CD14-positive monocyte (primary cell): ENCODE measurements around the gene ZGLP1. TPM values are rescaled to one million over a fixed set of nuclear protein-coding genes. Genes with fewer than 3 reads are reported as not detected.

Source experiments
- DNase-seq, 3 donors: peaks; one replicate each; pipeline ENCODE4 v3.0.0-alpha.2; 2011 to 2022
- H2AFZ ChIP-seq: 2 replicates; pipeline ENCODE4 v1.6.0; 2012; ENCODE audit warnings: mild to moderate bottlenecking, low read depth, low read length, inconsistent platforms; ENCODE audit not compliant: insufficient read depth, poor library complexity, severe bottlenecking
- H3K27ac ChIP-seq, 2 donors: 1 replicate in 1 of 2; 2 replicates in 1 of 2; pipeline ENCODE4 v1.5.1; 2012 to 2013; ENCODE audit warnings: low read length in 2 of 2, control low read depth in 1 of 2, inconsistent platforms in 1 of 2, low read depth in 1 of 2, mild to moderate bottlenecking in 1 of 2
- H3K27me3 ChIP-seq, 2 donors: one replicate each; pipeline versions ENCODE4 v1.6.0 to v1.6.1; 2011 to 2013; ENCODE audit warnings: low read length in 2 of 2; ENCODE audit not compliant: control insufficient read depth in 2 of 2, insufficient read depth in 2 of 2
- H3K36me3 ChIP-seq, 2 donors: replicated peaks in 1 of 2; 1 replicate in 1 of 2; 2 replicates in 1 of 2; pipeline versions ENCODE4 v1.5.1 to v1.6.1; 2012 to 2013; ENCODE audit warnings: low read length in 2 of 2, control low read depth in 1 of 2, inconsistent platforms in 1 of 2, mild to moderate bottlenecking in 1 of 2; ENCODE audit not compliant: insufficient read depth in 2 of 2, control insufficient read depth in 1 of 2
- H3K4me1 ChIP-seq, 2 donors: 1 replicate in 1 of 2; 2 replicates in 1 of 2; pipeline versions ENCODE4 v1.5.1 to v1.6.1; 2012 to 2013; ENCODE audit warnings: low read length in 2 of 2, control low read depth in 1 of 2, inconsistent platforms in 1 of 2, mild to moderate bottlenecking in 1 of 2, moderate library complexity in 1 of 2; ENCODE audit not compliant: insufficient read depth in 2 of 2, control insufficient read depth in 1 of 2
- H3K4me2 ChIP-seq: replicated peaks from 2 replicates; pipeline ENCODE3; 2012; ENCODE audit warnings: low read length, moderate library complexity, mild to moderate bottlenecking; ENCODE audit not compliant: poor library complexity, severe bottlenecking; ENCODE audit errors: extremely low read depth
- H3K4me3 ChIP-seq, 3 experiments: fragments of 200-600 bp in 1 of 3; sonication (generic) in 1 of 3; replicated peaks in 1 of 3; 1 replicate in 2 of 3; 2 replicates in 1 of 3; pipeline ENCODE4 v1.5.1; 2011 to 2013; ENCODE audit warnings: low read length in 3 of 3, mild to moderate bottlenecking in 3 of 3, control low read depth in 2 of 3, low read depth in 2 of 3, inconsistent platforms in 1 of 3, moderate library complexity in 1 of 3
- H3K79me2 ChIP-seq: 2 replicates; pipeline ENCODE4 v1.6.0; 2012; ENCODE audit warnings: mild to moderate bottlenecking, control low read depth, inconsistent platforms, low read length, moderate library complexity; ENCODE audit not compliant: insufficient read depth
- H3K9ac ChIP-seq: 2 replicates; pipeline ENCODE4 v1.6.0; 2017; ENCODE audit warnings: low read length, mild to moderate bottlenecking; ENCODE audit not compliant: insufficient read depth, poor library complexity, severe bottlenecking
- H3K9me3 ChIP-seq, 2 donors: replicated peaks in 1 of 2; 1 replicate in 1 of 2; 2 replicates in 1 of 2; pipeline versions ENCODE4 v1.5.1 to v1.6.1; 2012 to 2013; ENCODE audit warnings: low read length in 2 of 2, control low read depth in 1 of 2; ENCODE audit not compliant: control insufficient read depth in 1 of 2, insufficient read depth in 1 of 2
- H4K20me1 ChIP-seq: 2 replicates; pipeline ENCODE4 v1.6.0; 2012; ENCODE audit warnings: mild to moderate bottlenecking, low read length, control low read depth, moderate library complexity; ENCODE audit not compliant: insufficient read depth
- H3K27ac Mint-ChIP-seq, 7 donors: one replicate each; pipeline ENCODE4 v1.8.0; 2020; ENCODE audit warnings: mild to moderate bottlenecking in 7 of 7, mixed read lengths in 7 of 7, moderate library complexity in 6 of 7, inconsistent platforms in 2 of 7
- H3K27me3 Mint-ChIP-seq, 3 donors: one replicate each; pipeline ENCODE4 v1.8.0; 2021 to 2022; ENCODE audit warnings: low read depth in 3 of 3, mild to moderate bottlenecking in 3 of 3, mixed read lengths in 3 of 3, moderate library complexity in 3 of 3, inconsistent platforms in 1 of 3
- H3K36me3 Mint-ChIP-seq, 2 donors: one replicate each; pipeline ENCODE4 v1.8.0; 2020; ENCODE audit warnings: mixed read lengths in 2 of 2, inconsistent platforms in 1 of 2, mild to moderate bottlenecking in 1 of 2
- H3K4me1 Mint-ChIP-seq: one replicate; pipeline ENCODE4 v1.8.0; 2020; ENCODE audit warnings: mild to moderate bottlenecking, mixed read lengths
- H3K4me3 Mint-ChIP-seq, 2 donors: one replicate each; pipeline ENCODE4 v1.8.0; 2020; ENCODE audit warnings: mild to moderate bottlenecking in 2 of 2, mixed read lengths in 2 of 2, moderate library complexity in 1 of 2
- H3K9me3 Mint-ChIP-seq, 7 donors: one replicate each; pipeline ENCODE4 v1.8.0; 2020 to 2022; ENCODE audit warnings: mixed read lengths in 7 of 7, mild to moderate bottlenecking in 6 of 7, moderate library complexity in 6 of 7, inconsistent platforms in 2 of 7
- WGBS: methylation state at CpG from one replicate; pipeline ENCODE4 v1.1.5; 2013; ENCODE audit warnings: missing lambda C conversion rate; ENCODE audit not compliant: insufficient coverage; 5-methylcytosine and 5-hydroxymethylcytosine counted together
- intact Hi-C, 2 donors: fragments of 100-400 bp; cut with micrococcal nuclease; formaldehyde crosslinking; loops; one replicate each; pipeline versions ENCODE4 v1.15.0 to v1.15.1; 2023
- polyA minus RNA-seq: library from RNA; depleted of rRNA, polyadenylated mRNA; stranded (reverse); fragments of >200 nt; gene quantifications from 2 replicates; pipeline ENCODE4 v1.2.3, GENCODE V29; 2012
- polyA plus RNA-seq, 3 donors: library from polyadenylated mRNA; depleted of rRNA in 1 of 3; unstranded in 2 of 3; stranded (reverse) in 1 of 3; fragments of 300-500 nt in 2 of 3; fragments of >200 nt in 1 of 3; fragmentation: Illumina TruSeq in 2 of 3; gene quantifications; 1 replicate in 2 of 3; 2 replicates in 1 of 3; pipeline ENCODE4 v1.2.3, GENCODE V29; 2012 to 2021
- total RNA-seq, 12 experiments: library from RNA in 1 of 12; stranded (reverse) in 1 of 12; fragments of 120-200 nt in 1 of 12; gene quantifications; one replicate each; pipeline ENCODE4 v1.2.4 and lab custom pipeline; 2013 to 2026; ENCODE audit warnings: mixed read lengths in 6 of 12, inconsistent platforms in 1 of 12
- TF ChIP-seq, protein P1 (sequence below): fragments of 200-600 bp; IDR thresholded peaks from one replicate; pipeline ENCODE4 v1.8.0; 2022; ENCODE audit warnings: antibody characterized with exemption, mild to moderate bottlenecking

The ZGLP1 gene
- total RNA-seq (2013), result 9.6 TPM
- polyA plus RNA-seq (10 to 100 TPM in 1 of 3 donors, 1 to 10 TPM in 2; 3.5 to 11.7 (median 9.4) TPM), polyA minus RNA-seq (0.42 and 2.7 TPM in 2 replicates), total RNA-seq (lab: John Stamatoyannopoulos, UW) (0 to 2.3 (median 0.85) reads per million in 11 experiments)

GRCh38 chr19:10309423-10309822, at the start of gene ZGLP1:
Gene ZGLP1, minus strand, starts transcription at chr19:10309815.
- Mint-ChIP-seq H3K36me3 (peaks cover 2 to 7% of the 10 kb centered on the region in 2 donors), H3K9me3 (no peaks in the 10 kb centered on the region), H3K27me3 (peaks cover 0 to 6% (median 2%) of the 10 kb centered on the region in 3 donors), H3K27ac (peak within 1 kb of the TSS in 3 of 7 donors; percentile 37 to 60 (median 58)), H3K4me3 (no peak within 1 kb of the TSS), H3K4me1 (peaks cover 16% of the 10 kb centered on the region)
- WGBS, result 95% methylated on average over 14 of the region's 24 CpGs
- Histone ChIP-seq H3K36me3 (no peaks in the 10 kb centered on the region), H3K27me3 (no peaks in the 10 kb centered on the region), H3K9me3 (no peaks in the 10 kb centered on the region), H3K9ac (no peak within 1 kb of the TSS), H3K4me1 (peaks cover 22 to 23% of the 10 kb centered on the region in 2 donors), H3K4me3 (no peak within 1 kb of the TSS), H3K4me2 (no peak within 1 kb of the TSS), H2AFZ (no peak within 1 kb of the TSS), H3K27ac (no peak within 1 kb of the TSS), H4K20me1 (no peaks in the 10 kb centered on the region), H3K79me2 (no peaks in the 10 kb centered on the region)
- TF ChIP-seq, protein P1, sequence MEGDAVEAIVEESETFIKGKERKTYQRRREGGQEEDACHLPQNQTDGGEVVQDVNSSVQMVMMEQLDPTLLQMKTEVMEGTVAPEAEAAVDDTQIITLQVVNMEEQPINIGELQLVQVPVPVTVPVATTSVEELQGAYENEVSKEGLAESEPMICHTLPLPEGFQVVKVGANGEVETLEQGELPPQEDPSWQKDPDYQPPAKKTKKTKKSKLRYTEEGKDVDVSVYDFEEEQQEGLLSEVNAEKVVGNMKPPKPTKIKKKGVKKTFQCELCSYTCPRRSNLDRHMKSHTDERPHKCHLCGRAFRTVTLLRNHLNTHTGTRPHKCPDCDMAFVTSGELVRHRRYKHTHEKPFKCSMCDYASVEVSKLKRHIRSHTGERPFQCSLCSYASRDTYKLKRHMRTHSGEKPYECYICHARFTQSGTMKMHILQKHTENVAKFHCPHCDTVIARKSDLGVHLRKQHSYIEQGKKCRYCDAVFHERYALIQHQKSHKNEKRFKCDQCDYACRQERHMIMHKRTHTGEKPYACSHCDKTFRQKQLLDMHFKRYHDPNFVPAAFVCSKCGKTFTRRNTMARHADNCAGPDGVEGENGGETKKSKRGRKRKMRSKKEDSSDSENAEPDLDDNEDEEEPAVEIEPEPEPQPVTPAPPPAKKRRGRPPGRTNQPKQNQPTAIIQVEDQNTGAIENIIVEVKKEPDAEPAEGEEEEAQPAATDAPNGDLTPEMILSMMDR, result no peak
- intact Hi-C loops, result no loop called here
- DNase-seq, result no peak

GRCh38 chr19:10356431-10356830, 46.8 kb upstream of the ZGLP1 start:
- Histone ChIP-seq H3K36me3 (peaks cover 86 to 96% of the 10 kb centered on the region in 2 donors), H2AFZ (no peak overlapping the region), H3K27ac (no peak overlapping the region), H3K4me3 (no peak overlapping the region), H3K4me2 (no peak overlapping the region), H3K79me2 (peaks cover 9% of the 10 kb centered on the region), H4K20me1 (peaks cover 33% of the 10 kb centered on the region), H3K27me3 (no peaks in the 10 kb centered on the region), H3K4me1 (no peaks in the 10 kb centered on the region), H3K9me3 (no peaks in the 10 kb centered on the region), H3K9ac (no peak overlapping the region)
- Mint-ChIP-seq H3K9me3 (peaks cover 0 to 7% (median 0%) of the 10 kb centered on the region in 7 donors), H3K27me3 (peaks cover 0 to 2% (median 0%) of the 10 kb centered on the region in 3 donors), H3K4me1 (no peaks in the 10 kb centered on the region), H3K36me3 (peaks cover 70 to 97% of the 10 kb centered on the region in 2 donors), H3K27ac (peak overlapping the region in 2 of 7 donors; percentile 12 to 83), H3K4me3 (no peak overlapping the region)
- TF ChIP-seq, protein P1, result no peak
- intact Hi-C loops, result no loop called here
- DNase-seq, result no peak
- 95% methylated on average over 9 of the region's 12 CpGs for WGBS
